Naive thymus-derived CD4-positive, alpha-beta T cell (primary cell): ENCODE results near the gene BCO1. TPM values are rescaled to one million over a fixed set of nuclear protein-coding genes. Genes with fewer than 3 reads are reported as not detected.

Experiments used
- ATAC-seq: fragments of 150-1000 bp; cut with Tn5 transposase; 2 replicates; pipeline ENCODE4 v1.10.0; 2021; ENCODE audit warnings: mild to moderate bottlenecking, moderate library complexity
- CTCF ChIA-PET: fragments of 350-600 bp; sonication (Branson Sonifier 250); formaldehyde crosslinking; loops from one replicate; lab custom pipeline; 2021; ENCODE audit warnings: antibody characterized with exemption; lab: Charles Lee
- POLR2A ChIA-PET: fragments of 350-600 bp; sonication (Branson Sonifier 250); formaldehyde crosslinking; loops from one replicate; lab custom pipeline; 2021; ENCODE audit warnings: antibody characterized with exemption, inconsistent platforms; lab: Charles Lee
- DNase-seq, 9 donors: peaks; one replicate each; pipeline versions ENCODE4 v3.0.0 to v3.0.0-alpha.2; 2020 to 2022; ENCODE audit warnings: mixed read lengths in 1 of 9
- H3K27ac ChIP-seq: one replicate; pipeline ENCODE4 v1.7.0; 2013; ENCODE audit warnings: mild to moderate bottlenecking, low read depth, low read length, moderate library complexity
- H3K27me3 ChIP-seq, 2 donors: one replicate each; pipeline ENCODE4 v1.7.0; 2013; ENCODE audit warnings: low read length in 2 of 2, mild to moderate bottlenecking in 2 of 2, moderate library complexity in 2 of 2; ENCODE audit not compliant: control insufficient read depth in 2 of 2, insufficient read depth in 2 of 2
- H3K36me3 ChIP-seq, 3 experiments: 1 replicate in 2 of 3; 2 replicates in 1 of 3; pipeline ENCODE4 v1.7.0; 2013; ENCODE audit warnings: low read length in 3 of 3, mild to moderate bottlenecking in 3 of 3, moderate library complexity in 1 of 3; ENCODE audit not compliant: insufficient read depth in 3 of 3, control insufficient read depth in 2 of 3
- H3K4me1 ChIP-seq, 2 donors: one replicate each; pipeline ENCODE4 v1.7.0; 2013; ENCODE audit warnings: low read length in 2 of 2, mild to moderate bottlenecking in 2 of 2, moderate library complexity in 1 of 2; ENCODE audit not compliant: control insufficient read depth in 2 of 2, insufficient read depth in 2 of 2
- H3K4me3 ChIP-seq: 2 replicates; pipeline ENCODE4 v1.7.0; 2013; ENCODE audit warnings: mild to moderate bottlenecking, low read length
- H3K9me3 ChIP-seq, 3 experiments: 1 replicate in 2 of 3; 2 replicates in 1 of 3; pipeline ENCODE4 v1.7.0; 2013; ENCODE audit warnings: low read length in 3 of 3; ENCODE audit not compliant: control insufficient read depth in 2 of 3
- H3K27ac Mint-ChIP-seq, 9 donors: one replicate each; pipeline ENCODE4 v1.8.0; 2020 to 2022; ENCODE audit warnings: mixed read lengths in 9 of 9, mild to moderate bottlenecking in 8 of 9, moderate library complexity in 5 of 9, inconsistent platforms in 2 of 9
- H3K27me3 Mint-ChIP-seq, 5 donors: one replicate each; pipeline ENCODE4 v1.8.0; 2021 to 2022; ENCODE audit warnings: mixed read lengths in 5 of 5, mild to moderate bottlenecking in 1 of 5
- H3K36me3 Mint-ChIP-seq, 5 donors: one replicate each; pipeline ENCODE4 v1.8.0; 2020 to 2022; ENCODE audit warnings: mixed read lengths in 5 of 5, mild to moderate bottlenecking in 3 of 5, inconsistent platforms in 1 of 5
- H3K4me1 Mint-ChIP-seq, 7 donors: one replicate each; pipeline ENCODE4 v1.8.0; 2020 to 2022; ENCODE audit warnings: mixed read lengths in 7 of 7, mild to moderate bottlenecking in 3 of 7, inconsistent platforms in 1 of 7
- H3K4me3 Mint-ChIP-seq, 10 donors: one replicate each; pipeline ENCODE4 v1.8.0; 2020 to 2022; ENCODE audit warnings: mild to moderate bottlenecking in 10 of 10, mixed read lengths in 10 of 10, moderate library complexity in 6 of 10, inconsistent platforms in 2 of 10
- H3K9me3 Mint-ChIP-seq, 11 donors: one replicate each; pipeline ENCODE4 v1.8.0; 2020 to 2022; ENCODE audit warnings: mixed read lengths in 11 of 11, mild to moderate bottlenecking in 4 of 11, inconsistent platforms in 1 of 11, moderate library complexity in 1 of 11
- intact Hi-C, 2 donors: fragments of 100-400 bp; cut with micrococcal nuclease; formaldehyde crosslinking; loops; one replicate each; pipeline ENCODE4 v1.15.1; 2023
- polyA plus RNA-seq, 2 donors: library from polyadenylated mRNA; unstranded; fragments of 300-500 nt; fragmentation: Illumina TruSeq; gene quantifications; one replicate each; pipeline ENCODE4 v1.2.3, GENCODE V29; 2021
- total RNA-seq, 6 experiments: library from RNA in 5 of 6; stranded (reverse) in 5 of 6; gene quantifications; 1 replicate in 5 of 6; 2 replicates in 1 of 6; pipeline ENCODE4 v1.2.3 and lab custom pipeline; 2021 to 2026

BCO1 gene
- total and polyA plus RNA-seq, 7 experiments from 2014 or later, result not detected

DNA sequence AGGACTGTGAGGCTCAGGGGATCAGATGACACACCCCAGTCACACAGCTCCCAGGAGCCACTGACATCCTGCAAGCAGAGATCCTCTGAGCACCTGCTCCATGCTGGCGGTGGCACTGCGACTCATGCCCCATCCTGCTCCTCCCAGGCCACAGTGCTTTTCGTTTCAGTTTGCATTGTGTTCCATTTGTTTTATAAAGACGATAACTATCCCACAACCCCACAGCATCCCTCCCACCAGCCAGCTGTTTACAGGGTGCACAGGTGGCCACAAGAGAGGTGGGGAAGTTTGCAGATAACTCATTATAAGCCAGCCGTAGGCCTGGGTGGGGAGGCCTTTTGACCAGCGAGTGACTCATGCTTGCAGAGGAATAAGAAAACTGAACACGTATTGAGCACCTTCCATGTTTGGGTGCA is 28.2 kb downstream of the BCO1 start:
- Mint-ChIP-seq H3K4me3 (peak overlapping the region in 1 of 10 donors; percentile 61), H3K9me3 (peaks cover 0 to 6% (median 0%) of the 10 kb centered on the region in 11 donors), H3K4me1 (peaks cover 0 to 8% (median 0%) of the 10 kb centered on the region in 7 donors), H3K27me3 (peaks cover 0 to 19% (median 10%) of the 10 kb centered on the region in 5 donors), H3K27ac (peak overlapping the region in 1 of 9 donors; percentile 46), H3K36me3 (no peaks in the 10 kb centered on the region)
- H3K4me1 ChIP-seq, result no peaks in the 10 kb centered on the region
- DNase-seq (peak in 1 of 9 donors; percentile 44), ATAC-seq (no peak)
- H3K36me3 ChIP-seq, result no peaks in the 10 kb centered on the region
- H3K4me3 ChIP-seq, result no peak overlapping the region
- H3K27ac ChIP-seq, result no peak overlapping the region
- H3K9me3 ChIP-seq, result no peaks in the 10 kb centered on the region
- no peaks in the 10 kb centered on the region for H3K27me3 ChIP-seq
- CTCF ChIA-PET, result no interaction called here
- POLR2A ChIA-PET, result no interaction called here
- intact Hi-C loops, result no loop called here

- Histone ChIP-seq H3K4me3 (no peak overlapping the region), H3K4me1 (no peaks in the 10 kb centered on the region), H3K36me3 (no peaks in the 10 kb centered on the region), H3K27ac (no peak overlapping the region), H3K27me3 (no peaks in the 10 kb centered on the region), H3K9me3 (no peaks in the 10 kb centered on the region)
- Mint-ChIP-seq H3K27me3 (peaks cover 0 to 23% (median 7%) of the 10 kb centered on the region in 5 donors), H3K27ac (no peak overlapping the region), H3K36me3 (no peaks in the 10 kb centered on the region), H3K4me3 (no peak overlapping the region), H3K9me3 (peaks cover 0 to 6% (median 0%) of the 10 kb centered on the region in 11 donors), H3K4me1 (peaks cover 0 to 8% (median 0%) of the 10 kb centered on the region in 7 donors)
- intact Hi-C loops, result no loop called here
- ChIA-PET POLR2A (no interaction called here), CTCF (no interaction called here)
- DNase-seq (no peak), ATAC-seq (no peak)
Observed at GRCh38 chr16:81268509-81268908, 30.0 kb downstream of the BCO1 start.

DNA sequence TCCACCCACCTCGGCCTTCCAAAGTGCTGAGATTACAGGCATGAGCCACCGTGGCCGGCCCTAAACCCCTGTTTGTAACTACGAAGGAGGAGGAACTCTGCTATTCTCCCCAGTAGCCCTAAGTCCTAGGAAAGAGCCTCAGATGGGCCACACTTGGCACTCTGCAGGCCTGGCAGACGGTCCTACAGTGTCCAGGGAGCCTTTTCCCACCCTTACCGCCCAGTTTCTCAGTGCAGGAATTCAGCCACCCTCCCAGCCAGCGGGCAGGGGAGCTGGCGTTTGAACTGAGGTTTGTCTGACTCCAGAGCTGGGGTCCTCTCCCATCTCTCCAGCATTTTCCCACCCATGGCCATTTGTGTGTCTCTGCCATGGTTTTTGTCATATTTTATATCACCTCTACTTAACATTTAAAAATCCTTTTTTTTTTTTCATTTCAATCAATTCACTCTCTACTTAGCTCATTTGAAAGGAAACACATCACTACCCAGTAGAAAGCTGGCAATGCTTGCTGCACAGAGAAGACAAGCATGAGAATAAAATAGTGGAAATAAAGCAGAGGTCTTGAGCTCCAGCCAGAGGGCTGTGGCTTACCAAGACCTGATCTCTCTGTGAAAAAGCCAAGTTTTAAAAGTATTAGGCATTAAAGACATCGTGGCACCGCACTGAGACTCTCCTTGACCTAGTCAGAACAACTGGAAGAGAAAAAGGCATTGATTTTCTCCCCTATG is 34.9 kb downstream of the BCO1 start:
- POLR2A ChIA-PET, result no interaction called here
- H3K9me3 ChIP-seq, result no peaks in the 10 kb centered on the region

DNA sequence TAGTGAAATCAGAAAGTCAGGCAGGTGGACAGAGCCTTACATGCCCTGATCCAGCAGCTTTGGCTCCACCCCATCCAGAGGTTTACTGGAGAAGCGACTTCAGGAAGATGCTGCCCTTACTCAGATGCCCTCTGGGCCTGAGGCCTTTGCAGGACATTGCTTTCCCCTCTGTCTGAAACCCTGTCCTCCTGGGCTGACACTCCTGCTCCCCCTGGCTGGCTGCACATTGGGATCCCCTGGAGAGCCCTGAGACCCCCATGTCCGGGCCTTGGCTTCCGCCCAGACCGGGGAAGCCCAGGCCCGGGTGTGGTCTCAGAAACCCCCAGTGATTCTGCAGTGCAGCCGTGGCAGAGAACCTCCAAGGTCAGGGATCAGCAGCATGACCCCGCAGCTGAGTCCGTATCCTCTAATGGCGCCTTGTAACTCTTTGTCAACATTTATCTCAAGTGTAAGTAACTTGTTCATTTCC is 36.6 kb downstream of the BCO1 start:
- no peaks in the 10 kb centered on the region for H3K36me3 ChIP-seq
- H3K9me3 Mint-ChIP-seq, result no peaks in the 10 kb centered on the region
- H3K27me3 ChIP-seq, result no peaks in the 10 kb centered on the region
- no peak overlapping the region for H3K4me3 Mint-ChIP-seq
- no peaks in the 10 kb centered on the region for H3K9me3 ChIP-seq
- CTCF ChIA-PET, result no interaction called here
- no peak overlapping the region for H3K27ac ChIP-seq
- peaks cover 0 to 9% (median 0%) of the 10 kb centered on the region in 5 donors for H3K27me3 Mint-ChIP-seq
- ATAC-seq (no peak), DNase-seq (no peak)
- POLR2A ChIA-PET, result no interaction called here
- H3K27ac Mint-ChIP-seq, result no peak overlapping the region
- intact Hi-C loops, result no loop called here
- H3K4me3 ChIP-seq, result no peak overlapping the region
- H3K4me1 Mint-ChIP-seq, result no peaks in the 10 kb centered on the region
- H3K36me3 Mint-ChIP-seq, result no peaks in the 10 kb centered on the region
- H3K4me1 ChIP-seq, result no peaks in the 10 kb centered on the region

More for the DNA sequence above, 34.9 kb downstream of the BCO1 start:
- CTCF ChIA-PET, result no interaction called here
- Mint-ChIP-seq H3K36me3 (no peaks in the 10 kb centered on the region), H3K9me3 (no peaks in the 10 kb centered on the region), H3K4me3 (no peak overlapping the region), H3K27me3 (peaks cover 0 to 18% (median 0%) of the 10 kb centered on the region in 5 donors), H3K4me1 (no peaks in the 10 kb centered on the region), H3K27ac (peak overlapping the region in 1 of 9 donors; percentile 20)
- no peak for DNase-seq
- Histone ChIP-seq H3K4me3 (no peak overlapping the region), H3K27me3 (no peaks in the 10 kb centered on the region), H3K36me3 (no peaks in the 10 kb centered on the region), H3K4me1 (no peaks in the 10 kb centered on the region), H3K27ac (no peak overlapping the region)
- no peak for ATAC-seq
- intact Hi-C loops, result no loop called here

- POLR2A ChIA-PET, result no interaction called here
- no peak for DNase-seq
- Histone ChIP-seq H3K27ac (no peak overlapping the region), H3K4me1 (no peaks in the 10 kb centered on the region), H3K9me3 (no peaks in the 10 kb centered on the region), H3K36me3 (no peaks in the 10 kb centered on the region), H3K27me3 (no peaks in the 10 kb centered on the region), H3K4me3 (no peak overlapping the region)
- no peak overlapping the region for H3K27ac Mint-ChIP-seq
- H3K4me3 Mint-ChIP-seq, result no peak overlapping the region
- ATAC-seq, result no peak
- peaks cover 0 to 9% (median 0%) of the 10 kb centered on the region in 5 donors for H3K27me3 Mint-ChIP-seq
- H3K9me3 Mint-ChIP-seq, result no peaks in the 10 kb centered on the region
- H3K36me3 Mint-ChIP-seq, result no peaks in the 10 kb centered on the region
- no peaks in the 10 kb centered on the region for H3K4me1 Mint-ChIP-seq
- CTCF ChIA-PET, result no interaction called here
- intact Hi-C loops, result no loop called here
Observed at GRCh38 chr16:81275795-81276194, 37.3 kb downstream of the BCO1 start.

GRCh38 chr16:81276323-81276722 is 37.8 kb downstream of the BCO1 start:
- POLR2A ChIA-PET, result no interaction called here
- no peaks in the 10 kb centered on the region for H3K27me3 ChIP-seq
- no peak overlapping the region for H3K4me3 ChIP-seq
- ATAC-seq, result no peak
- intact Hi-C loops, result no loop called here
- H3K27me3 Mint-ChIP-seq, result peaks cover 0 to 8% (median 0%) of the 10 kb centered on the region in 5 donors
- H3K4me3 Mint-ChIP-seq, result no peak overlapping the region
- H3K4me1 ChIP-seq, result no peaks in the 10 kb centered on the region
- H3K27ac Mint-ChIP-seq, result no peak overlapping the region
- CTCF ChIA-PET, result interaction anchor here (0.7 kb wide), 1 partner anchor 910 kb away, joined by 4 read pairs; no protein-coding TSS in a partner anchor
- no peaks in the 10 kb centered on the region for H3K36me3 ChIP-seq
- no peak overlapping the region for H3K27ac ChIP-seq
- H3K9me3 Mint-ChIP-seq, result no peaks in the 10 kb centered on the region
- H3K4me1 Mint-ChIP-seq, result no peaks in the 10 kb centered on the region
- no peaks in the 10 kb centered on the region for H3K36me3 Mint-ChIP-seq
- no peaks in the 10 kb centered on the region for H3K9me3 ChIP-seq
- DNase-seq, result no peak
